Prostate gland (tissue), 2 donors: Measurements from ENCODE around the gene NSUN6.

Source experiments
- CTCF ChIP-seq, 4 experiments: fragments of 200-600 bp in 2 of 4; fragments of 450-650 bp in 2 of 4; sonication (generic) in 2 of 4; IDR thresholded peaks; 1 replicate in 3 of 4; 2 replicates in 1 of 4; pipeline ENCODE4 v1.5.1; 2016 to 2019; ENCODE audit warnings: antibody characterized with exemption in 4 of 4, mild to moderate bottlenecking in 2 of 4, moderate library complexity in 2 of 4
- POLR2A ChIP-seq: fragments of 450-650 bp; IDR thresholded peaks from one replicate; pipeline ENCODE4 v1.6.1; 2016; ENCODE audit warnings: antibody characterized with exemption, mild to moderate bottlenecking
- POLR2AphosphoS5 ChIP-seq: sonication (generic); formaldehyde crosslinking; IDR thresholded peaks from one replicate; pipeline ENCODE4 v1.6.1; 2017; ENCODE audit warnings: antibody characterized with exemption

GRCh38 chr10:18516851-18517250 lies 134.5 kb downstream of the NSUN6 start:
- no peak for TF ChIP-seq POLR2AphosphoS5
- TF ChIP-seq CTCF (IDR thresholded peaks at IDR 0.05) = no peak
- TF ChIP-seq POLR2A = no peak
